Uterus (tissue), 2 donors: Measurements from ENCODE around the gene ATG5.

ENCODE experiments used
- CTCF ChIP-seq, 4 experiments: fragments of 200-600 bp in 2 of 4; fragments of 450-650 bp in 2 of 4; sonication (generic) in 2 of 4; IDR thresholded peaks; one replicate each; pipeline ENCODE4 v1.5.1; 2016 to 2019; ENCODE audit warnings: antibody characterized with exemption in 4 of 4, mild to moderate bottlenecking in 2 of 4, moderate library complexity in 1 of 4
- POLR2A ChIP-seq, 2 donors: fragments of 450-650 bp; IDR thresholded peaks; one replicate each; pipeline ENCODE4 v1.6.1; 2016; ENCODE audit warnings: antibody characterized with exemption in 2 of 2, mild to moderate bottlenecking in 1 of 2, moderate library complexity in 1 of 2

GRCh38 chr6:106178900-106179299 lies 146.7 kb downstream of the ATG5 start:
- TF ChIP-seq CTCF (IDR thresholded peaks at IDR 0.05) (no peak), POLR2A (IDR thresholded peaks at IDR 0.05) (no peak)
